Gastrocnemius medialis (tissue), 4 donors: ENCODE measurements around the gene KIAA1614.

Experiments used
- CTCF ChIP-seq, 5 experiments: fragments of 450-650 bp in 3 of 5; fragments of 200-600 bp in 2 of 5; sonication (generic) in 2 of 5; IDR thresholded peaks in 4 of 5; conservative IDR thresholded peaks in 1 of 5; 1 replicate in 4 of 5; 2 replicates in 1 of 5; pipeline ENCODE4 v1.5.1; 2016 to 2019; ENCODE audit warnings: antibody characterized with exemption in 5 of 5, mild to moderate bottlenecking in 3 of 5, moderate library complexity in 3 of 5
- POLR2A ChIP-seq, 2 donors: fragments of 450-650 bp; IDR thresholded peaks; one replicate each; pipeline ENCODE4 v1.6.1; 2017; ENCODE audit warnings: antibody characterized with exemption in 2 of 2, mild to moderate bottlenecking in 2 of 2, moderate library complexity in 2 of 2

GRCh38 chr1:180948641-180949615, 36.2 kb downstream of the KIAA1614 start:
- no peak for TF ChIP-seq CTCF (IDR thresholded peaks at IDR 0.05 in 4 of 5, conservative IDR thresholded peaks at IDR 0.05 in 1 of 5)
- TF ChIP-seq POLR2A (IDR thresholded peaks at IDR 0.05), result no peak
